ENCODE results near the gene ATP2C2. TPM values are rescaled to one million over a fixed set of nuclear protein-coding genes. Genes with fewer than 3 reads are reported as not detected.
"Not testable (repeated sequence)": the region's sequence is repeated elsewhere in the genome, so short reads cannot be mapped to it uniquely, and the experiment has no call there.

Gene ATP2C2
- total RNA-seq, 1 donor = under 0.01 TPM

DNA sequence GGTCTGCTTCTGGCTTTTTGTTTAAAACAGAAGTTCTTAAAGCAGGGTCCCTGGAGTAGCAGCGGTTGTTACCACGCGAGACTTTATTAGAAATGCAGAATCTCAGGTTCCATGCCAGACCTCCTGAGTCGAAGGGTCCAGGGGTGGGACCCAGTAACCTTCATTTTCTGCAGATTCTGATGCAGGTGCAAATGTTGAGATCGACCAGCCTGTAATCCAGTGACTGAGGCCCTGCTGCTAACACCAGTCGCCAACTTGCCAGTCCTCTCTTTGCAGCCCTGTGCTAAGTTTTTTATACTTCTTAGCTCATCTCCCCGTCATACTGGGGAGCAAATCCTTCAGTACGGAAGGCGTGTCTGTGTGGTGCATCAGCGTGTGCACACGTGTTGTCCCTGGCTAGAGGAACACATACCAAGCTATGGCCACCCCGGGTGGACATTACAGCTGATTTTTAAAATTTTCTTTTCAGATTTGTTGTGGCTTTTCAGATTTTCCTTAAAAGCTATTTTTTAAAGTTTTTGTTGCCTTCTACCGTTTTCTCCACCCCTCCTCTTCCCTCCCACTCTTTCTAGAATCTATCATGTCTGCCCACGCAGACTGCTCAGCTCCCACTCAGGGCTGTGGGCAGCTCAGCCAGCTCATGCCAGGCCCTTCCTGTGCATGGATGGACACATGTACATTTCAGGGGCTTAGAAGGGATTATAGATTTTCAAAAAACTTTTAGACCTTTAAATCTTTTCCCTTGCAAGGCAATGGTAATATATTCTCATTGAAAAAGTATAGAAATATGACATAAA, 78.5 kb downstream of the ATP2C2 start:
- DNase-seq (ENCODE audit: low read depth in 2 of 3, low spot score in 2 of 3) = no peak

DNA sequence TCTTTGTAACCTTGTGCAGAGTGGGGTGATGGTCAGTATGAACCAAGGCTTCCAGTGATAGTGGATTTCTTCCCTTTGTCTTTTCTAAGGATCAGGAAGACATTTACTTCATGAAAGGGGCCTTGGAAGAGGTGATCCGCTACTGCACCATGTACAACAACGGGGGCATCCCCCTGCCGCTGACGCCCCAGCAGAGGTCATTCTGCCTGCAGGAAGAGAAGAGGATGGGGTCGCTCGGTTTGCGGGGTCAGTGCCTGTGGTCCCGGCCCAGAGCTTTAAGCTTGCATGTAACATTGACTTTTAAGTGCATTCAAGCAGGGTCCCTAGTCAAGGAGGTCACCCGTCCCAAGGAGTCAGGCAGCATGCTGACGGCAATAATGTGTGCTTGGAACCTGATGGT, 80.1 kb downstream of the ATP2C2 start:
- no peak for DNase-seq (ENCODE audit: low read depth in 2 of 3, low spot score in 2 of 3)

DNA sequence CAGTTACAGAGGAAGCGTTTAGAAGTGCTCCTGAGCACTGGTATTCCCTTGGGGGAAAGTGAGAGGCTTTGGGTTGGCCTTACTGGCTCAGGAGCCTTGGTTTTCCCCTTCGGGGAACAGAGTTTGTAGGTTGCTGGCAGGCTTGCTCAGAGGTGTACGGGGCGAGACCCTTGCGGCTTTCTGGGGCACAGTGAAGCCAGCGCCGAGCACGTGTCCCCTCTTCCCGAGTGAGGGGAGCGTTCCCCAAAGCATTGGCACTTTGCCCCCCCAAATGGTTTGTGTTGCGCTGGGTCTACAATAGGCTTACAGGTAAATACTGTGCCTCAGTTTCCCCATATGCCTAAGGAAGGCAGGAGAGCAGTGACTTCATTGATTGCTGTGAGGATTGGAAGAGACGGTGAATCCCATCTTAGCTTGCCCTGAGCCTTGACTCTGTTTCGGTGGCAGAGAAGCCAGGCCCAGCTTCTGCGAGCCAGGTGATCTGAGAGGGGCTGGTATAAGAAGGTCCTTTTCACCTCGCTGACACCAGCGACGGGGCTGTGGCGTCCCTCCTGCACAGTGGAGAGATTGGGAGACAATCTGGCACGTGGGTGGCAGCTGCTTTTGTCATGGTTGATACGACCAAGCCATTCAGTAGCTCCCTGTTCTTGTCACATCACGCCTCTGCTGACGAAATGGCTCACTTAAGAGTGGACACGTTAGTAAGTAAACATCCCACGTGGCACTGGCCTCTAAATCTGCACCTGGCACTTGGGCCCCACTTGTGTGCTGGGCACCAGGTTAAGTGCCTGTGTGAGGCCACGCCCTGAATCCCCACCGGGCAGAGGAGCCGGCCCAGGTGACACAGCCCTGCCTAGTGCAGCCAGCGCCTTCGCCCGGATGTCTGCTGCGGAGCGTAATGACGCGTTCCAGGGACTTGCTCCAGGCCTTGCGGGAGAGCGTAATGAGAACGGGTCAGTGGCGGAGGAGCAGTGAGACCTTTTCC, 81.1 kb downstream of the ATP2C2 start:
- no peak for DNase-seq (ENCODE audit: low read depth in 2 of 3, low spot score in 2 of 3)

DNA sequence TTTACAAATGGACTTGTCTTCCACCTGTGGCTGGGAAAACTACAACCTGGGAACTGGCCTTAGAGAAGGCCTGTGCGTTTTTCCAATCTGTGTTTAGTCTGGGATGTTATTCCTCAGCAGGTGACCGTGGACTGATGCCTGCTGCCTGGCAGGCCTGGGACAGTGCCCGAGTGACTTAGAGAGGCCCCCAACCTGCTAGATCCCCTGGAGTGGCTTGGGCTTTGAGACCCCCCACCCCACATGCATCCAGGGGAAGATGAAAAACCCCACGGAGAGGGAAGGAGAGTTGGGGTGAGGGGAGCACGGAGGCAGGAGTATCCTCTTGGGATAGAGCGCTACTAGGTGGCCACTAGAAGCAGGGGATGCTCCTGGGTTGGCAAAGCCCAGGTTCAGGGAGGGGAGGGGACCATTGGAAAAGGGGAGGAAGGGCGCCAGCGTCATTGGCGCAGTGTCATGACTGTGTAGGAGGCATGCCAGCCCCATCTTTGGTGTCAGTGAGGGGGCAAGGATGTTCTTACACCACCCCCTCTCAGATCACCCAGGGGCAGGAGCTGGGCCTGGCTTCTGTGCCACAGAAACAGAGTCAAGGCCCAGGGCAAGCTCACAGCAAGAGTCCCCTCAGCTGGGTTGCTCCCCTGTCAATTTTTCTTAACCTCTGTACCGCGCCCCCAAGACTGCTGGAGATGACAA, 82.0 kb downstream of the ATP2C2 start:
- DNase-seq (ENCODE audit: low read depth in 2 of 3, low spot score in 2 of 3) = no peak

DNA sequence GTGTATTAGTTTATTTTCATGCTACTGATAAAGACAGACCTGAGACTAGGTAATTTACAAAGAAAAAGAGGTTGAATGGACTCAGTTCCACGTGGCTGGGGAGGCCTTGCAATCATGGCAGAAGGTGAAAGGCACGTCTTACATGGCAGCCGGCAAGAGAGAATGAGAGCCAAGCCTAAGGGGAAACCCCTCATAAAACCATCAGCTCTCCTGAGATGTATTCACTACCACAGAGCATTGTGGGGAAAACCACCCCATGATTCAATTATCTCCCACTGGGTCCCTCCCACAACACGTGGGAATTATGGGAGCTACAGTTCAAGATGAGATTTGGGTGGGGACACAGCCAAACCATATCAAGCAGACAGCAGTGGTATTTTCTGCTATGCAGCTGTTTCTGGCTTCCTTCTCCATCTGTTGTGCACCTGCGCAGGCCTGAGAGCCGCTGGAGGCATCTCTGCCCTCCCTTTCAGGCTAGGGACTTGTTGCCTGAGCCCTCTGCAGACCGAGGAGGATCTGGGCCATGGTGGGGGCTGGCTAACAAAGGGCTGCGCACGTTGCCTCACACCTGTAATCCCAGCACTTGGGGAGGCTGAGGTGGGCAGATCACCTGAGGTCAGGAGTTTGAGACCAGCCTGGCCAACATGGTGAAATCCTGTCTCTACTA, 82.8 kb downstream of the ATP2C2 start:
- not testable (repeated sequence) for DNase-seq (ENCODE audit: low read depth in 2 of 3, low spot score in 2 of 3)

DNA sequence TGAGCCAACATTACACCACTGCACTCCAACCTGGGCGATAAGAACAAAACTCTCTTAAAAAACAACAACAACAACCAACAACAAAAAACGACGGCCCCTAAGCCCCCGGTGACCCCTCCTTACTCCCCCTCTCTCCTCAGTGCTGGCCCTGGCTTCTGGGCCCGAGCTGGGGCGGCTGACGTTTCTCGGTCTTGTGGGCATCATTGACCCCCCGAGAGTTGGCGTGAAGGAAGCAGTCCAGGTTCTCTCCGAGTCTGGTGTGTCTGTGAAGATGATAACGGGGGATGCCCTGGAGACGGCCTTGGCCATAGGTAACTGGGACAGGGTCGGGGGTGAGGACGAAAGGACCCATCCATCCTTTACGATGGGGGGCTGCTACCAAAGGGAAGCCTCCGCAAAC, 83.4 kb downstream of the ATP2C2 start:
- DNase-seq (ENCODE audit: low read depth in 2 of 3, low spot score in 2 of 3) = no peak

DNA sequence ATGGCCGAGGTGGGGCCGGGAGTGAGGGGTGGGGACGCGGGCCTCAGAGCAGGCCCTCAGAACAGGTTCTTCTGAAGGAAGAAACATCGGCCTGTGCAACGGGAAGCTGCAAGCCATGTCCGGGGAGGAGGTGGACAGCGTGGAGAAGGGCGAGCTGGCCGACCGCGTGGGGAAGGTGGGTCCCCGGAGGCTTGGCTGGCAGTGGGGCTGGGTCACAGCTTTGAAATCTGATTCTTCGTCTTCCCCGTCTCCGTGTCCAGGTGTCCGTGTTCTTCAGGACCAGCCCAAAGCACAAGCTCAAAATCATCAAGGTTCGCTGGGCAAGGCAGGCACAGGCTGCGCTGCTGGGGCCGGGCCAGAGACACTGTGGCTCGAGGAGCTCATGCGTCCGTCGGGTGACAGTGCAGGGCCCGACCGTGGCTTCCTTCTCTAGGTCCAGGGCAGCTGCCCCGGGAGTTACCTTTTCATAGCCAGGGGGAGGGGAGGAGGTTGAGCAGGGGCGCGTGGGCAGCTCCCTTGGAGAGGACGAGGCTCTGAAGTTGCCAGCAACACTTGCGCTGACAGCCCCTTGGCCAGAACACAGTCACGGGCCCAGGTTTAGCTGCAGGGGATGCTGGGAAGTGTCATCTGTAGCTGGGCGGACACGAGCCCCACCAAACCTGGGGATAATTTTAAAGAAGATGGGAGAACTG, 84.9 kb downstream of the ATP2C2 start:
- DNase-seq (ENCODE audit: low read depth in 2 of 3, low spot score in 2 of 3) = no peak

DNA sequence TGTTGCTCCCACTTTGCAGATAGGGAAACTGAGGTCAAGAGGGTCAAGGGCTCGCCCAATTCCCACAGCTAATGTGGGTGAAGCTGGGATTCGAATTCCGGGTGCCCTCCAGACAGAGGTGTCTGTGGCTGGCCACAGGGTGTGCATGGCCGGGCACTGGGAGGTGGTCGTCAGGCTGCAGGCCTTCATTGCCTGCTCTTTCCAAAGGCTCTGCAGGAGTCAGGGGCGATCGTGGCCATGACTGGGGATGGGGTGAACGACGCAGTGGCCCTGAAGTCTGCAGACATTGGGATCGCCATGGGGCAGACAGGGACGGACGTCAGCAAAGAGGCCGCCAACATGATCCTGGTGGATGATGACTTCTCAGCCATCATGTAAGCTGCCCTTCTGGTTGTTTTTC, 86.3 kb downstream of the ATP2C2 start:
- DNase-seq (ENCODE audit: low read depth in 2 of 3, low spot score in 2 of 3) = no peak

DNA sequence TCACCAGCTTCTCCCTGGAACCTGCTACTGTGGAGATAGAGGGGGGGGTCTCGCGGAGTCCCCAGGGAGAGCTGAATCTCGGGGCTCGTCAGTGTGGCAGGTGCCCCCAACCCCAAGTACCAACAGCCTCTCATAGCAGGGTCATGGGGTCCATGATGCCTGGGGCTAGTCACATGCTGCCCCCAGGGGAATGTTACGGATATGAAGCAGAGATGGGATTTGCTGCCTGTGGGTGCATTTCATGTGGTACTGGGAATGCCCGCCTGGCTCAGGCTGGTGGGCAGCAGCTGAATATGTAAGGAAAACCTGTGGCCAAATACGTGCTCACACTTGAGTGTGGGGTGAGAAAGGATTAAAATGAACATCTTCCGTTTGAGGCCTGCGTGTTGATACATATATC, 86.7 kb downstream of the ATP2C2 start:
- no peak for DNase-seq (ENCODE audit: low read depth in 2 of 3, low spot score in 2 of 3)

DNA sequence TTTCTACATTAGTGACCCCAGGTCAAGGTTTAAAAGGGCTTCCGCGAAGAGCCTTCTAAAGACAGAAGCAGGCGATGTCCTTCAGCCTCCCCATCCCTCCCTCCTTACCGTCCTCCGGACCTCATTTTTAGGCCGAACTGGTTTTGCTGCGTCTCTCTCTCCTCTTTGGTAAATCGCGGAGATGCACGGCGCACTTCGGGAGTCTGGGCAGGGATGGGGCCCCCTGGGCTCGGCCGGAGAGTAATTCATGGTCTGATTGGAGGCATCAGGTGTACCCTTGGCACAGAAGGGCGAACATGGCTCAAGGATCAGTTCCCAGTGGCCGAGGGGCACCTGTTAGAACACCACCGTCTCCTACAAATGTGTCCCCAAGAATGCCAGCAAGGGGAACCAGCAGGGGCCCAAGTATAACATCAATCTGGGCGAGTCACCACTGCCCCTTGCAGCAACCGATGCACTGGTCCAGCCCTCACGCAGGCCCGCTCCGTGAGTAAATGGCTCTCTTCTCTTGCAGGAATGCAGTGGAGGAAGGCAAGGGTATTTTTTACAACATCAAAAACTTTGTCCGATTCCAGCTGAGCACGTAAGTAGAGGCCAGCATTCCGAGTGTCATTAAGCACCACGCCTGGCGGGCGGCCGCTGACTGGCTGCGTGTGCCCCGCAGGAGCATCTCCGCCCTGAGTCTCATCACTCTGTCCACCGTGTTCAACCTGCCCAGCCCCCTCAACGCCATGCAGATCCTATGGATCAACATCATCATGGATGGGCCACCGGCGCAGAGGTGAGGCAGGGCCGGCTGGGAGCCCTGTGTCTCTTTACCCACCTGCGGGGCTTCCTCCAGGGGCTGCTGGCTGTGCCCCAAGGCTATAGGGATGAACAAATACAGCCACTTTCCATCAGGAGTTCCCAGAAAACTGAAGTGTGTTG, 90.5 kb downstream of the ATP2C2 start:
- DNase-seq (ENCODE audit: low read depth in 2 of 3, low spot score in 2 of 3) = no peak

DNA sequence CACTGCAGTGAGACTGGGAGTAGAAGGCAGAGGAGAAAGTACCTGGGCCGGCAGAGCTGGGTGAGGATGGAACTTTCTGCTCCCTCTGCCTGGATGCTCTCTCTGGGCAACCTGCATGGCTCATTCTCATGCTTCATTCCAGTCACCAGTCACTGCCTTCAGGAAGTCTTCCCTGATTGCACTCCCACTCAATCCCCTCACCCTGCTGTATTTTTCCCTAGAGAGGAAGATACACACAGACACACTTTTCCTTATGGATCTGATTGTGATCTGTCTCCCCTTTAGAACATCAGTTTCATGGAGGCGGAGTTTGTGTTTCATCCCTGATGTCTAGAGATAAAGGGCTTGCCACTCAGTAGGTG, 91.2 kb downstream of the ATP2C2 start:
- DNase-seq (ENCODE audit: low read depth in 2 of 3, low spot score in 2 of 3) = no peak

DNA sequence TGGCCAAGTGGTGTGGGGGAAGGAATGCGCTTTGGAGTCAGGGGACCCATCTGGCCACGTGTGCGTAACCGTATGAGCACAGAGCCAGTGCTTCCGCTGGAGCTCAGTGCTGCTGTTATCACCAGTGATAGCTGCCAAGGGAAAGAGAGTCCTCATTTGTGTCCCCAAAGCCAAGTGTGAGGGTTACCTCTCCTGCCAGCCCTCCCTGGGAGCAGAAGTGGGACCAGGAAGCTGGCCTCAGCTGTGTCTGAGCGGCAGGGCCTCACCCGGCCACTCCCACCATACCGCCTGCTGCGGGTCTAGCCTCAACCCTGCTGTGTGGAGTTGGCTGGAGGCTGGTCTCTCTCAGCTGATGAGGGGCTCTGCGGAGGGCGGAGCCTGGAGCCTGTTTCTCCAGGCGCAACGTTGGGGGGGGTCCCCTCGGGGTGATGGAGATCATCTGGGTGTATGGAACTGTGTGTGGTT, 91.6 kb downstream of the ATP2C2 start:
- DNase-seq (ENCODE audit: low read depth in 2 of 3, low spot score in 2 of 3) = no peak

DNA sequence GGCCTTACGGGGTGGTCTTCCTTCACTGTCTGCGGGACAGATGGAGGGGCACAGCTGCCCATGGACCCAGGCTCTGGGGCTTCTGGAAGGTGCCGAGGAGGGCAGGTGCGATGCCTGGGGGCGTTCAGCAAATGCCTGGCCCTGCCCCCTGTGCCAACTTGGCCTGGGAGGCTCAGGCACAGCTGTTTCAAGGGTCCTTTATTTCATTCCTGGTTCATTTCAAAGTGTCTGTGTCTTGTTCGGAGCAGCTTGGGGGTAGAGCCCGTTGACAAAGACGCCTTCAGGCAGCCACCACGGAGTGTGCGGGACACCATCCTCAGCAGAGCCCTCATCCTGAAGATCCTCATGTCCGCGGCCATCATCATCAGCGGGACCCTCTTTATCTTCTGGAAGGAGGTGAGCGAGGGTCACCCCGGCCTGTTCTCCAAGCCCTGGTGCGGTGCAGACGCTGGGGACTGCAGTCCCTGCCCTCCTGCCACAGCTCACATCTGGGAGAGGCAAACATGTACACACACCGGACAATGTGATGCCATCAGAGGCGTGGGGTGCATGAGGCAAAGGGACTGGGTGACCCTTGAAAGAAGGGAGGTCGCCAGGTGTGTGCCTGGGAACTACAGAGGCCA, 92.2 kb downstream of the ATP2C2 start:
- DNase-seq (ENCODE audit: low read depth in 2 of 3, low spot score in 2 of 3) = no peak

DNA sequence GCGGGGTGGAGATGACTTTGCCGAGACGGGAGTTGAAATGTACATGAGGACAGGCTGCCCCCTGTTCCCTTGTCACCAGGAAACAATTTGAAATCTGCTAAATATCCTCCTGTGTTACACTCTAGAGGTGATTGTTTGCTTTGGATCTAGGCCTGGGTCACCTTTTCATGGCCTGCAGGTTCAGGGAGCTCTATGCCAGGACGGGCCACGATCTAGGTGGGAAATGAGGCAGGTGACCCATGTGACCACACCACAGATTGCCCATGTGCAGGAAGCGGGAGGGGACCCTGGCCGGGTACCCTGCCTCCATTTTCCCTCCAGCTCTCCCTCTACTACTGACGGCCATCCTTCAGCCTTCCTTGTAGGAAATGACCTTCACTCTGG, 92.7 kb downstream of the ATP2C2 start:
- DNase-seq (ENCODE audit: low read depth in 2 of 3, low spot score in 2 of 3) = no peak

DNA sequence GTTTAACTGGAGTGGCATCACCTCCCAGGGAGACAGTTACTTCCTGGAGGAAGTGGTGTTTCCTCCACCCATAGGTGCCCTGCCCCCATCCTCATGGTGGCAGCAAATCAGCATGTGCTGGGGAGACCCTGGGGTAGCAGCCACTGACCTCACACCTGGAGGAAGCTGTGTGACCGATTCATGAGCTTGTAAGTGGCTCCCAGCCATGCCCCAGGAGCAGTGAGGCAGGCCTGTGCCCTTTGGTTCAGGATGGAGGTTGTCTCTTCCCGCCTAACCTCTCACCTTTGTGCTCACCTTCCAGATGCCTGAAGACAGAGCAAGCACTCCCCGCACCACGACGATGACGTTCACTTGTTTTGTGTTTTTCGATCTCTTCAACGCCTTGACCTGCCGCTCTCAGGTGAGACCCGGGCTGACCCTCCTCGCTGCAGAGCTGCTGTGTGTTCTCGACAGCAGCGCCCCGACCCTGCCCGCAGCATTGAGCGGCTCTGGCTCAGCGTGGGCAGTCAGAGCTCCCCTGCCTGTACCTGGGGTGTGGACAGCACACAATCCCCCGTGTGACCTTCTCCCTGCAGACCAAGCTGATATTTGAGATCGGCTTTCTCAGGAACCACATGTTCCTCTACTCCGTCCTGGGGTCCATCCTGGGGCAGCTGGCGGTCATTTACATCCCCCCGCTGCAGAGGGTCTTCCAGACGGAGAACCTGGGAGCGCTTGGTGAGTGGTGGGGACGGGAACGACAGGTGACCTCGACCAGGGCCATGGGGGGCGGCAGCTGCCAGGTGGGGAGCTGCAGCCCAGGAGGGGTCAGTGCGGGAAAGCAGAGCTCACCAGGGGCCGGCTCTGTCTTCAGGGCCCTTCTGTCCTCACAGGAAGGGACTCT, 93.3 kb downstream of the ATP2C2 start:
- no peak for DNase-seq (ENCODE audit: low read depth in 2 of 3, low spot score in 2 of 3)

DNA sequence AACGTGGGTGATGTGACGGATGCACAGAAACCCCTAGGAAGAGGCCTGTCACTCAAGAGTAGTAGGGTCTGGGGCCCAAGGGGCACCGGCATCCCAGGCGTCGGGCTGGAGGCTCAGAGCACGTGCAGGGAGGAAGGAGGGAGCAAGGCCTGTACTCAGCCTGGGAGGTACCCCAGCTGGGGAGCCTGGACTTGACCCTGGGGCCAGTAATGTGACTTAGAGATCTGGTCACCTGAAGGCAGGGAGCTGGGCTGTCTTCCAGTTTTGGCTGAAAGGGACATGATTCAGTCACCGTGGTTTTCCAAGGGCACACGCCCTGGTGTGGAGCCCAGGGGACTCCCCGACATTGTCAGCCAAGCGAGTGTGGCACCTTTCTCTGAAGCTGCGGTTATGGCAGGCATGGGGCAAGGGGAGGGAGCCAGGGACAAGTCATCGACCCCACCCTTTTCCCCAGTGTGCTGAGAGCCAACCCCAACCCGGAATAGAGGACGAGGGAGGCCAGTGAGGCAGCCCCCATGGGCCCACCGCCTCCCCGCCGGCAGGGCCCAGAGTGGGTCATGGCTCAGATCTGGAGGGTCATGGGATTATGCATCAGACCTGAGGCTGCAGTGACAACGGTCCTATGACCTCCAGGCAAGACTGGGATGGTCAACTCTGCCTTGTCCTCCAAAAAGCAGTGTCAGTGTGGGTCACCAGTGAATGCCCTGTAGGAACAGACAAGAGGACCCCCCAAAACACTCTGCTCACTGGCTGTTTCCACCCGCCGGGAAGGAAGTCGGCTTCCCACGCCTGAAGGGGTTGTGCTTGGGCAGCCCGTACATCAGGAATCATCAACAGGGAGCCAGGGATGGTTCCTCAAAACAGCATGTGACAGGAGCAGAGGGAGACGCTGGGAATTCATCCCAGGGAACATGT, 94.2 kb downstream of the ATP2C2 start:
- DNase-seq (ENCODE audit: low read depth in 2 of 3, low spot score in 2 of 3) = no peak

All from hematopoietic multipotent progenitor cell (in vitro differentiated cells).